GM12873 (cell line): ENCODE measurements around the gene RAB40AL.
"Not testable (repeated sequence)": the region's sequence is repeated elsewhere in the genome, so short reads cannot be mapped to it uniquely, and the experiment has no call there.

Experiments
- CTCF ChIP-seq: IDR thresholded peaks from 2 replicates; pipeline ENCODE4 v1.5.1; 2012; ENCODE audit warnings: low read depth, mild to moderate bottlenecking, moderate library complexity, low read length, control low read depth; ENCODE audit not compliant: insufficient read depth; ENCODE audit errors: missing control alignments

RAB40AL gene, protein sequence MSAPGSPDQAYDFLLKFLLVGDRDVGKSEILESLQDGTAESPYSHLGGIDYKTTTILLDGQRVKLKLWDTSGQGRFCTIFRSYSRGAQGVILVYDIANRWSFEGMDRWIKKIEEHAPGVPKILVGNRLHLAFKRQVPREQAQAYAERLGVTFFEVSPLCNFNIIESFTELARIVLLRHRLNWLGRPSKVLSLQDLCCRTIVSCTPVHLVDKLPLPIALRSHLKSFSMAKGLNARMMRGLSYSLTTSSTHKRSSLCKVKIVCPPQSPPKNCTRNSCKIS

GRCh38 chrX:102936972-102937371 is at the start of gene RAB40AL:
TSS of gene RAB40AL (plus strand) at chrX:102937272. CDS start at chrX:102937319, 47 bp downstream.
- not testable (repeated sequence) for TF ChIP-seq CTCF

GRCh38 chrX:102887687-102888086 is 49.4 kb upstream of the RAB40AL start:
- no peak for TF ChIP-seq CTCF

- no peak for TF ChIP-seq CTCF
Measured at GRCh38 chrX:102892103-102892502, 45.0 kb upstream of the RAB40AL start.

- TF ChIP-seq CTCF, result peak; percentile 72
Measured at GRCh38 chrX:102899940-102900916, 36.8 kb upstream of the RAB40AL start.

DNA sequence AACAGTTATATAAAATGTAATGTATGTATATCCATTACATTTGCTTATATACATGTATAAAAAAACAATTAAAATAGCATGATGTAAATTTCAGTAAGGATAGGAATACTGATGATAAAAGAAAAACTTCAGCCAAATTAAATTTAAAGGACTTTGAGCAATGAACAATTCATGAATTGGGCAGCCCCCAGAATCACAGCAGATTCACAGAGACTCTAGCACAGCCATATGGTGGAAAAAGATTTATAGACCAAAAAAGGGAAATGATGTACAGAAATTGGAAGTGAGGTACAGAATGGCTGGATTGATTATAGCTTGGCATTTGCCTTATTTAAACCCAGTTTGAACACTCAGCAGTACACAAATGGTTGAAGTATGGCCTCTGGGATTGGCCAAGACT is 34.7 kb upstream of the RAB40AL start:
- TF ChIP-seq CTCF, result no peak

DNA sequence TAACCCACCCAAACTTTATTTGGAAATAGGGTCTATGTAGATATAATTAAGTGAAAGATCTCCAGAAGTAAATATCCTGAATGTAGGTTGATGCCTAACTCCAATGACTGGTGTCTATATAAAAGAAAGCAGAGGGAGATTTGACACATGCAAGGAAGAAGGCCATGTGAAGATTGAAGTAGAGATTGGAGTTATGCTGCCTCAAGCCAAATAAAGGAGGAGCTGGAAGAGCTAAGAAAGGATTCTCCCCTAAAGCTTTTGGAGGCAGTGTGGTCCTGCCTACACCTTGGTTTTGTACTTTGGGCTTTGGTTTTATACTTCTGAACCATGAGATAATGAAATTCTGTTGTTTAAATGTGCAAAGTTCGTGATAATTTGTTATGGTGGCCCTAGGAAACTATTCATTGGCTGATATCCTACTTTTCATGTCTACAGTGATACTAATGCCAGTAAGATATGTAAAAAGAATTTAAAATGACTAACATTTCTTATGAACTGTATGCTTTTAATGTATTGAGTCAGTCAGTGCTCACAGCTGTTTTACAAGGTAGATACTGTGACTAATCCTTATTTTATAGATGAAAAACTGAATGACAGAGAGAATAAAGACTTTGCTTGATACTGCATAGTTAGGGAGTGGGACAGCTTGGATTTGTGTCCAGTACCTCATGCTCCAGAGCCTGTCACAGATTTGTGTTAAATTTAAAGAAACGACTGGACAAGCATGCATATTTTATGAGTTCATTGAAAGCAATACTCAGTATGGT is 5.9 kb upstream of the RAB40AL start:
- TF ChIP-seq CTCF, result no peak
